ENCODE results near the gene PPM1H.
"Not testable (repeated sequence)": the region's sequence is repeated elsewhere in the genome, so short reads cannot be mapped to it uniquely, and the experiment has no call there.

Gene PPM1H

DNA sequence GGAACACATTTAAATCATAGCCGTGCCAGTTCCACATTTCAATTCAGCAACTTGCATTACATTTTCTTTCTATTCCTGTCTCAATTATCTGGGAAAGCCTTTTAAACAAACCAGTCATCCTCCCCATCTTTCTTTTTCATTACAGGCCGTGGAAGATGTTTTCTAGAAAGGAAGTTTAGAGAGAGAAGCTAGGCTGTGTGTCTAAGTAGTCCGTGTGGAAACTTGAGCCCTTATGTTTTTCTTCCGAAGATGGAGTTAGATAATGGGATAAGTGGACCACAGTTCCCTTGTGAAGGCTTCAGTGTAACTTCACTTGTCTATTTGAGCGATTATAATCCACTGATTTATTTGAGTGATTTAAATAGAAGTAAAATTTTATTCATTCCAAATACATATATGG lies 12.4 kb upstream of the PPM1H start:
- no peak for DNase-seq (ENCODE audit: low spot score)

GRCh38 chr12:62943779-62944395 lies 8.9 kb upstream of the PPM1H start:
- no peak for DNase-seq (ENCODE audit: low spot score)

- DNase-seq (ENCODE audit: low spot score) = not testable (repeated sequence)
Measured at GRCh38 chr12:62942316-62942715, 7.4 kb upstream of the PPM1H start.

GRCh38 chr12:62934239-62934798 lies 631 bp downstream of the PPM1H start:
- peak; percentile 54 for DNase-seq (ENCODE audit: low spot score)

GRCh38 chr12:62933602-62934238 lies 1.2 kb downstream of the PPM1H start:
- DNase-seq (ENCODE audit: low spot score) = peak; percentile 12

GRCh38 chr12:62933220-62933601 lies 1.7 kb downstream of the PPM1H start:
- DNase-seq (ENCODE audit: low spot score) = peak; percentile 63

GRCh38 chr12:62931477-62931876 lies 3.5 kb downstream of the PPM1H start:
- no peak for DNase-seq (ENCODE audit: low spot score)

DNA sequence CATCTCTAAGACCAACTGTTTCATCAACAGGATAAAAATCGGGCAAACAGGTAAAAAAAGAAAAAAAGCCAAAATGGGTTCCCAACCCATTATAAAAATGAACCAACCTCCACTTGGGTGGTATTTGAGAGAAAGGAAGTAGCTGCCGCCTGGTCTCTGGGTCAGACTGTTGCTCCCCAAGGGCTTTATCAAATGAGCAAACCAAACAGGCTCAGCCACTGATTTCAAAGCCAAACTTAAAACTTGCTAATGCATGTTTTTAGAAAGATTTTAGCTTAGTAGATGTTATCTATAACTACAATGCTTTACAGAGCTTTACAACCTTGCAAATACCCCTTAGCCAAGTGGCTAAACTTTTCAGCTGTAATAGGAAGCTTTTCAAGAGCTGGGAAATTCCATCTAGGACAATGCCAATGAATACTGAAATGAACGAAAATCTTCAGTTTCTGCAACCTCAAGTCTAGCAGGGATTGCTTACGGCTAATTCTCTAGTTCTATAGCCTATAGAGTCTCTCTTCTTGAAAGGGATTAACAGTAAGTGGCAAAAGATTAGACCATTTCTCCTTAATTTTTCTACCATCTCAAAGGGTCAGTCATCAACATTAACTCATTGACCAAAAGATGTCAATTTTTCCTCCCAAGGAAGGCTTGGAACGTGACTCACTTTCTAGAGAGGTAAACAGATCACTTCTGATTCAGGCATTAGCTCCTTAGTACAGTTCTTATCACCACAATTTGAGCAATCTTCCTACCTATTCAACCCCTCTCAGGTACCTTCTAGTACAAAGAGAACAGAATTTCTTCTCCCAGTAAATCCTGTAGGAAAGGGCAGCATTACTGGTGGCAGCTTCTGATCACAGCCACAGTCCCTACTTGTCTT lies 4.2 kb downstream of the PPM1H start:
- DNase-seq (ENCODE audit: low spot score) = peak; percentile 34

GRCh38 chr12:62928632-62929031 lies 6.3 kb downstream of the PPM1H start:
- peak; percentile 29 for DNase-seq (ENCODE audit: low spot score)

- no peak for DNase-seq (ENCODE audit: low spot score)
Measured at GRCh38 chr12:62925680-62926079, 9.3 kb downstream of the PPM1H start.

GRCh38 chr12:62924084-62924483 lies 10.9 kb downstream of the PPM1H start:
- no peak for DNase-seq (ENCODE audit: low spot score)

GRCh38 chr12:62922539-62922938 lies 12.4 kb downstream of the PPM1H start:
- DNase-seq (ENCODE audit: low spot score) = no peak

DNA sequence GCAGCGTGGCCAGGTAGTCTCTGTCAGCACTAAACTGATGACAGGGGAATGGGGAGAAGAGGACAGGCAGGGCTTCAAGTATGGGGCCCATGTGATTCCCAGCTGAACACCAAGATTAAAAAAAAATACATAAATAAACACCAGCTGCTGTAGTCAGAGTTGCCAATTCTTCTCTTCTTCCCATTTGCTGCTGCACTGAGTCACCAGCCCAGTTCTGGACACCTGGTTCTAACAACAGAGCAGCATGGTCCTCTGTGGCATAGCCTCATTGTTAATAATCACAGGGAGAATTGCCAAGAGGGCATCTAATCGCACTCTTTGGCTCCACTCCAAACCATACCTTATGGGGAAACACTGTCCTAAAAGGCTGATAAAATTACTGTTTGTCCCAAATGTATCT lies 15.1 kb downstream of the PPM1H start:
- peak; percentile 69 for DNase-seq (ENCODE audit: low spot score)

DNA sequence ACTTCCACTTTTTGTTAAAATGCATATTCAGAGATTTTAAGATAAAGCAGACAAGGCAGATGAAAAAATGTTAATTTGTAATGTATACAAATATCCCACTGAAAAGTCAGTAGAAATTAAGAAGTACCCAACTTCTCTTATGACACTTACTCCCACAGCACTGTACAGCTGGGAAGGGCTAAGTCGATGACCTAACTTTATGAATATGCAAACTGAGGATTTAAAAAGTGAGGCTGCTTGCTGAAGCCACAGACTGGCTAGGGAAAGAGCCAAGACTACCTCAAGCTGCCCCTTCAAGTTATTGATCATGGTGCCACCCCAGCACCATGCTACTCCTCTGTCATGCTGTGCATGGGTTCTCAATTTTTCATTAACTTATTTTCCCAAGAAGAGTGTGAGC lies 17.0 kb downstream of the PPM1H start:
- no peak for DNase-seq (ENCODE audit: low spot score)

GRCh38 chr12:62916632-62917425 lies 18.1 kb downstream of the PPM1H start:
- DNase-seq (ENCODE audit: low spot score) = no peak

- DNase-seq (ENCODE audit: low spot score) = no peak
Measured at GRCh38 chr12:62915204-62915529, 19.8 kb downstream of the PPM1H start.

DNA sequence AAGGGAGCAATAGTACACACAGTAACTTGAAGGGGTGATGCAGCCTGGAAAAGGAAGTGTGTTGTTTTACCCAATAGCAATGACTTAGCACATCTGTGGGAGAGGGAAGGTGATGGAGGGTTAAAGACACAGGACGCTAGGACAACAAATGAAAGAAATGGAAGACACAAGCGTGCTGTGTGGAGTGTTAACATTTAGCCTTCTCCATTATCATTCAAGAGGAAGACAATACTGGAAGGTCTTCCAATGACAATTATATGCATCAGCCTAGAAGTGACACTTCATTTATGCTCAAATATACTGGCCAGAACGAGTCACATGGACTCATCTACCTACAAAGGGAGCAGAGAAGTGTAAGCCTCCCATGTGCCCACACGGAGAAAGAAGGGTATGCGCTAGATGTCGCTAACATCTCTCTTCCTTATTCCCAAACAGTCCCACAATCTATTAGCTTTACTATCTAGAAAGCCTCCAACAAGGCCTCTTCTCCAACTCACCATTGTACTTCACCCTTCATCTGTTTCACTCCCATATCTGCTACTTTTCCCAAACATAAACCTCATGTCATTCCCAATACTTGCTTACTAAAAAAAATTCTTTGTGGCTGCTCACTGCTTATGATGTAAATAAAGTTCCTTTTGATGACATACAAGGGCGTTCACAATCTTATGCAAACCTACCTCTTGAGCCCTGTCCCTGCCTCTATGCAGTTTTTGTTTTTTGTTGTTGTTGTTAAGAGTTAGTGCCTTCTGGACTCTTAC lies 20.3 kb downstream of the PPM1H start:
- DNase-seq (ENCODE audit: low spot score) = no peak

- no peak for DNase-seq (ENCODE audit: low spot score)
Measured at GRCh38 chr12:62913380-62913779, 21.6 kb downstream of the PPM1H start.

DNA sequence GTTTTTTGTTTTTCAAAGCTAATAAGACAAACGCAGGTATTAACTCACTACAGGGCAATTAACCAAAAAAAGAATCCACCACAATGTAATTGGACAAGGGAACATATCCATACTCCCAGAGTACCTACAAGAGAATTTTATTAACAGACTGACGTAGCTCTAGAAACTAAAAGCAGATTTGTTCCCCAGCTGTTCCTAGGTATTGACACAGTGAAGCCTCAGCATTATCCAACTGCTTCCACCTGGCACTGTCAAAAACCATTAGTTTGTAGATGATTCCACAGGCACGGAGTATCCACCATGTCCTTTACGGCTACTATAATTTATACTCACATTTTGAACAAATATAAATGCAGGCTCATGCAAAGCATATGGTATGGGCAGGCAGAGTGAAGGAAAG lies 22.3 kb downstream of the PPM1H start:
- no peak for DNase-seq (ENCODE audit: low spot score)

DNA sequence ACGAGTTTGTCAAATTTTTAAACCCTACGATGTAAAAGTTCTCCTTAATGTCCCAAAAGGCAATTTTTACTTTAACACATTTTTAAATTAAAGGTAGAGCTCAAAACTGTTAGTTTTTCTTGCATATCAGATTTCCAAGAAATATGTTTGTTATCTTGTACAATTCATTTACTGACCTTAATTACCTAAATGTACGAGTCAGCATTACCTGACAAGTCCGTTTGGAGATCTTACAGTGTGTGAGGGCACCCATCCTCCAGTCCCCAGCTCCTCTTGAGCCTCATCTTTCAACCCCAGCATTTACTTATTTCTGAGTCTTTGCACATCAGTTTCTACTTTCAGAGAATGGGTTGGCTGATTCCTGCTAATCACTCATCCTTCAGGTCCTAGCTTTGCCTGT lies 23.7 kb downstream of the PPM1H start:
- DNase-seq (ENCODE audit: low spot score) = no peak

DNA sequence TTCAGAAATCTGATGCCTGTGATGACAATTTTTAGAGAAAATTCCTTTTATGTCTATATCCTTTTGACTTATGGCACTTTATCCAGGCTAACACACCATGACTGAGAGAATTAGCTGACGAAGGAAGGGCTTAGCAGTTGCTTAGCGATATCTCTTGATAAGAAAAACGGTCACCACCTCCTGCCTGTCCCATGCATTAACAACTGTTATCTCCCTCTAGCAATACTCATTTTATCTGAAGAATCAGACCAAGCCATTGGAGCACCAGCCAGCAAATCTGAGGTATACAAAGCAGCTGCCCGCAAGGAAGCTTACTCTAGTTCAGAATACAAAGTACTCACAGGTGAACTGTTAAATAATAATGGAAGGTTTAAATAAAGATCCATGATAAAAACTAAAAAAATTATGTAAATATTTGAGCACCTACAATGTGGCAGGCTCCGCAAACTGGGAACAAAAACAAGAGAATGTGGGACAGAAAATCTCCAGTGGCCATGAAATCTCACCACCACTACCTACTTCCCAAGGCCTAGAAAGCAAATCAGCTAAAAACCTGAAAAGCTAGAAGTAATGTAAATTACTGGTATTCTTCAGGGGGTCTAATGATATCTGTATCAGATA lies 24.3 kb downstream of the PPM1H start:
- DNase-seq (ENCODE audit: low spot score) = no peak

Data from kidney tubule cell (primary cell).